GM19395 (cell line): ENCODE results near the gene SPDYC.

Experiments
- ATAC-seq: cut with Tn5 transposase; IDR thresholded peaks from one replicate; pipeline ENCODE4 v1.9.1; 2021; ENCODE audit warnings: mild to moderate bottlenecking, moderate library complexity; ENCODE audit not compliant: unreplicated experiment

The SPDYC gene

GRCh38 chr11:65170058-65170534, at the start of gene SPDYC:
Gene SPDYC (plus strand): TSS chr11:65170233. CDS start chr11:65171358, 1,125 bp downstream.
- ATAC-seq, result no peak

DNA sequence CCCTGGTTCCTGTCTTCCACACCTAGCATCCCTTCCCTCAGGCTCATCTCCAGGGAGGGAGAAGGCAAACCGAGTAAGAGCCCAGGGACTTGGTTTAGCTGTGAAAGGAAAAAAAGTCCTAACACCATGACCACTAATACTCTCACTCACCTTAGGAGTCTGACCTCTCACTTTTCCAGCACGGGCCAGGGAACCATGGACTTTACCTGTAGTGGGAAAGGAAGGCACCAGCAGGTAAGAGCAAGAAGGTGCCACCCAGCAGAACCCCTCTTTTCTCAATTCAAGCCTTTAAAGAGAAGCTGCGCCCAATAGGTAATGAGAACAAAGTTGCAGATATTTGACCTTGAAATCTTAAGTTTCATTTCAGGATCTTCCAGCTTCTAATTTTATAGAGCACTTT, 49.2 kb upstream of the SPDYC start:
- no peak for ATAC-seq

GRCh38 chr11:65121447-65121864, 48.6 kb upstream of the SPDYC start:
- ATAC-seq, result no peak

- ATAC-seq, result peak; percentile 67
Observed at GRCh38 chr11:65121865-65122696, 48.0 kb upstream of the SPDYC start, which contains the start of the genes FAU and MRPL49. Gene FAU (minus strand): TSS chr11:65122134. CDS start chr11:65121813, 321 bp downstream. Gene MRPL49 (plus strand): TSS chr11:65122321. CDS start chr11:65122347, 26 bp downstream.

GRCh38 chr11:65124480-65125196, 45.4 kb upstream of the SPDYC start:
- ATAC-seq, result no peak

DNA sequence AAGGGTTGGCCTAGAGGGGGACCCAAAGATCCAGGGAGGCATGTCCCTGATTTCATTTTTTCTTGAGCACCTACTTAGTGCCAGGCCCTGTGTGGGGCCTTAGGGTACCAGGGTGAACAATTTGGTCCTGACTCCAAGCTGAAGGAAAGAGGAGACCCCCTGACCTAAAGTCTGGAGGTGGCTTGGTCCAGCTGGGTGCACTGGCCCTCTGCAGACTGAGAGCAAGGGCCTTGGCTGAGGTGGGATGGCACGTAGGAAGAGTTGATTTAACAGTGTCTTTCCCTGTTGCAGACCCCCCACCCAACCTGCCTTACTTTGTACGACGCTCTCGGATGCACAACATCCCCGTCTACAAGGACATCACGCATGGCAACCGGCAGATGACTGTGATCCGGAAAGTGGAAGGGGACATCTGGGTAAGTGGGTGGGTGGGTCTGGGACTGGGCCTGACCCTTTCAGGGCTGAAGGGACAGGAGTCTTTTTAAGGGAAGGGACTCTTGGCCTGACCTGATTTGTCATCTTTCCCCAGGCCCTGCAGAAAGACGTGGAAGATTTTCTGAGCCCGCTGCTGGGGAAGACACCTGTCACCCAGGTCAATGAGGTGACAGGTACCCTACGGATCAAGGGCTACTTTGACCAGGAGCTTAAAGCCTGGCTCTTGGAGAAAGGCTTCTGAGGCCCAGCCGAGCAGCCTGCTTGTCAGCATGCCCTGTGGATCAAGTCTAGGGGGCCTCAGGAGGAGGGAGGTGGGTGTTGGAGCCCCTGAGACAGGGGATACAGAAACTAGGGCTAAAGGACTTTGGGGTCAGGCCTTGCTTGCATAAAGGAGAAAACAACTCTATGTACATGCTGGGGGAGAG, 44.6 kb upstream of the SPDYC start:
- no peak for ATAC-seq

DNA sequence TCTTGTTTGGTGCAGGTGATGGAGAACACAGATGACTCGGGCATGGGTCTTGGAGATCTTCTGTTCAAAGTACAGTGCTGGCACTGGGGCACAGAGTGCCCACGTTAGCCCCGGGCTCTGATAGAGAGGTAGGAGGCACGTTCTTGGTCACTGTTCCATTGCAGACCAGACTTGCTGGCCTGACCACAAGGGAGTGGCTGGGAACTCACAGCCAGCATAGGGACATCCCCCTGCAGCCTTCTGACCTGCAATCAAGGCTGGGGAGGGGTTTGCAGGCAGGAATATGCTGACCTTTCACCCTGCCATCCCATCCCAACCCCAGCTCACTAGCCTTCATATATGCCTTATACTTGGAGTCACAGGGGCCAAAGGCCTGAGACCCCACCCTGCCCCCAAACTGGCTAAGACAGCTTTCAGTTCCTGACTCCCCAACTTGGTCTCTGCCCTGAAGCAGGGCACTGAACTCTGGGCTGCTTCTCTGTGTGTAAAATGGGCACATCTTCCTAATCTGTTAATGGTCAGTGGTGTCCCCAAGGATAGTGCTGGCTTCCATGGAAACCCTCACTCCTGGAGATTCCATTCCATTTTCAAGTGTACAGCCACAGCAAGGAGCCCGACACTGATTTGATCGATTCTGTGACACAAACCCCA, 43.3 kb upstream of the SPDYC start:
- ATAC-seq, result no peak

DNA sequence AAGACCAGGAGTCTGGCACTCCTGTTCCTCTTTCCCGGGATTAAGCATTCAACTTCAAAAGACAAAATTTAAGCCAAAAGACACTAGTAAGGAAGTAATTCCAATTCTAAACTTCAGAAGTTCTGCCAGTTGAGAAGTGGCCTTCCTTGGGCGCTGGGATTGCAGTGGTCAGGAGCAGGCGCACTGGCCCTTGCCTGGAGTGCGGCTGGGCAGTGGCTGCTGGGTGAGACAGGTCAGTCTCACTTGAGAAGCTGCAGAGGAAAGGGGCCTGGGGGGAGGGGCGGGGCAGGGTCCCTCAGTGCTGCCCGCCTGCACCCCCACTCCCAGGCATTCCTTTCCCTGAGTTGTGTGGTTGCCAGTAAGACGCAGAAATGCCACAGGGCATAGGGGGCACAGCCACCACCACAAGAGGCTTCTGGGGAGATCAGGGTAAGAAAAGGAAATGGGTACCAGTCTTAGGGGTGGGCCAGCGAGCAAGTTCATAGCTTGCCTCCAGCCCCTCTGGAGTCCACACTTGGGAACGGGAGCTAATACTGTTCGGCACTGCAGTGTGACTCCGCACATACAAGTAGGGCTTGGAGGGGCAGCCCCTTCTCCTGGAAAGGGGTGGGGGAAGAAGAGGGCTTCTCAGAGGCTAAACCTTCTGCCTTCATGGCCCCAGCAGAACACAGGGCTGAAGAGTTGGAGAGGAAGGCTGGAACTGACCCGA, 42.4 kb upstream of the SPDYC start:
- ATAC-seq, result no peak

GRCh38 chr11:65128182-65129145, 41.6 kb upstream of the SPDYC start:
- no peak for ATAC-seq

DNA sequence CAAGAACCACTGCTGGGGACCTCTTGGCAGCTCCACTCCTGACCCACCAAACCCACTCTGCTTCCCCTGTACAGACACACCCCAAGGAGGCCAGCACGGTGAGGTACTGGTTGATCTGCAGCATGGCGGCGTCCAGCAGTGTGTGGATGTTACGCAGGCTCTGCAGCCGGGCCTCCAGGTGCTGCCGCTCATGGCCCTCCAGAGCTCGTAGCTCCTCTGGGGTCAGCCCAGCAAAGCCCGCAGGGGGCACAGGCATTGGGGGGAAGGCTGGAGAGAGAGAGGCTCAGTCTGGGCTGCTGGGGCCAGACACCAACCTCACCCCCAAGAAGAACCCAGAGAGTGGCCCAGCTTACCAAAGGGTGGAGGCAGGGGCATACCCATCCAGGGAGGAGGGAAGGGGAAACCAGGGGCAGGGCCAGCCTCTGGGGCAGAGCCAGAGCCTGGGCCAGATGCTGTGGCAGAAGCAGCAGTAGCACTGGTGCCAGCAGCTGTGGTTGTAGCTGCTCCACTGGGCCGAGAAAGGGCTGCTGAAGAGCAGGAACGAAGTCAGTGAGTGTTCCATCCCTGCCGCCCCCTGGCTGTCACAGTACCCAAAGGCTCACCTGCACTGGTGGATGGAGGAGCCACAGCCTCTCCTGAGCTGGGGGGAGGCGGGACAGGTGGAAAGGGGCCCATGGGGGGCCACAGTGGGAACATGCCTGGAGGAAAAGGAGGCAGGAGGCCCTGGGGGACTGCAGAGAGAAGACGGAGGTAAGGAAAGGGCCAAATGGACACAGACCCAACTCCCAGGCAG, 40.2 kb upstream of the SPDYC start:
- no peak for ATAC-seq

DNA sequence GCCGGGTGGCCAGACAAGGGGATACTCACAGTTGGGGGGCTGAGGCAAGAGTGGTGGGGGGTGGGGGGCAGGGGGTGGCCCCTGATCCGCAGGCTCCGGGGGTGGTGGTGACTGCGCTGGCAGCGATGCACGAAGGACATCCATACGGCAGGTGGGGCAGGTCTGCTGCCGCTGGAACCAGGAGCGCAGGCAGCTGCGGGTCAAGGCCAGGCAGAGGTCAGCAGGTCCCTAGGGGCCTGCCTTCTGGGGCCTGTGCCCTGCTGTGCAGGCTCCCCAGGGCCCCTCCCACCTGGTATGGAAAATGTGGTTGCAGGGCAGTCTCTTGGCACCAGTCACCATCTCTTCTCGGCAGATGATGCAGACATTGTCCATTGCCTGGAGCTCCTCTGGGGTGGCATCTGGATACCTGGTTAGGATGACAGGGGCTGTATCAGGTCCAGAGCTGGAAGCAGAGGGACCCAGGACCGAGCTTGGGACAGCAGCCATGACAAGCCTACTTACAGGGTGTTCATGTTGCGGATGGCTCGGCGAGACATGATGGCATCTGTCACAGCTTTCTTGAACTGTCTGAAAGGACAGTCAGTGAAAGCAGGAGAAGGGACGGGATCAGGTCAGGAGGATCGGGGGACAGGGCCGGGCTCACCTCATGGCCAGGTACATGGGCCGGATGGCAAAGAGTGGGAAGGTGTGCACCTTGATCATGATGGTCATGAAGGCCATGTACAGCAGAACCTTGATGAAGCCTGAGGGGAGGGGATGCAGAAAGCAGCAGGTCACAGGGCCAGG, 39.2 kb upstream of the SPDYC start:
- no peak for ATAC-seq

DNA sequence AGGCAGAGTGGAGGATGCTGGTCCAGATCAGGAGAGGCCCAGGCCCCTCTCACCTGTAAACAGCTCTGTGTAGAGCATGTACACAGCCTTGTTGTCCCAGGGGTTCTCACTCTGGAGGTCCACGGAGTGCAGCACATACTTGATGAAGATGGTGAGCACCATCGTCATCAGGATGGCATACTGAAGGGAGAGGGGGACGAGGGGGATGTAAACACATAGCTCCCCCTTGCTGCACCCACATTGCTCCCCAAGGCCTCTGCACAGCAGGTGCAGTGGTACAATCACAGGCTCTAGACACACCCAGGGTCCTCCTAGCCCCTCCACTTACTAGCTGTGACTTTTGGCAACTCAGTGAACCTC, 38.6 kb upstream of the SPDYC start:
- no peak for ATAC-seq

DNA sequence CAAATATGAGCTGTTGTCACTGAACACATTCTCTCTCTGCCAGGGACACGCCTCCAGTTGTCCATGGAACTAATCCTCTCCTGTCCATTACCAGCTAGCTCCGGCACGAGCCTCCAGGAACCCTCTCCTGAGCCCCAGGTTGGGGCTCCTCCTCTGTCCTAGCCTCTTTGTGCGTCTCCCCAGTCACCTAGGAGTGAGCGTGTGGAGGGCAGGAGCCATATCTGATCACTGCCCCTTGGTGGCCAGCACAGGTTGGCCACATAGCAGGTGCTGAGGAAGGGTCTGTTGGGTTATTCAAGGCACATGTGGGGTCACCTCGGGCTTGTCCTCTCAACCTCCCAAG, 38.2 kb upstream of the SPDYC start:
- ATAC-seq, result no peak

DNA sequence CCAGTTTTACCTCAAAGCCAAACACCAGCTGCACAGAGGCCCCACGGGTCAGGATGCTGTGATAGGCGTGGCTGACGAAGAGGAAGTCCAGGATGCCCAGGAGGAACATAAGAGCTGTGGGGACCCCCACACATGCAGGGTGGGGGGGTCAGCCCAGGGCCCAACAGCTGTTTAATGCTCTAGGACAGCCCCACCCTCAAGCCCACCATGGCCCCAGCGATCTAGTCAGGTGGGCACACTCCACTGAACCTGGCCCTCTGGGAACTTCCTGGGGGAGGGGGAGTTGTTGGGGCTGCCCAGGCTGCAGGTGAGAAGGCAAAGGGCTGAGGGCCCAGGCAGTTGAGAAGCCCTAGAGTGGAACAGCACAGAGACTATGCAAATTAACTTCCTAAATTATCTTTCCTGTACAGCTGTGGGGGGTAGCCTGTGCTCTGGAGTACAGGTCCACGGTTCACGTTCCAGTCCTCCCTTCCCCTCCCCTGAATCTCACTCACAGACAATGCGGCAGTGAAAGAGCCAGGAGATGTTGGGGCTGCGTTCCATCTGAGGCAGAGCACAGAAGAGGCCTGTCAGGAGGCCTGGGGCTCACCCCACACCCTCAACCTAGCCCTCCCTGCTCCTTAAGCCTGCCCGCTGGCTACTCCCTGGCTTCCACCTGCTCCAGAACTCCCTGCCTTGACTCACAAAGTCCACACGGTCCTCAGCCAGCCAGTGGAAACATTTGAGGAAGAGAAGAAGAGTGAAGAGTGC, 37.6 kb upstream of the SPDYC start:
- peak; percentile 40 for ATAC-seq

- ATAC-seq, result no peak
Observed at GRCh38 chr11:65132988-65133700, 36.9 kb upstream of the SPDYC start.

DNA sequence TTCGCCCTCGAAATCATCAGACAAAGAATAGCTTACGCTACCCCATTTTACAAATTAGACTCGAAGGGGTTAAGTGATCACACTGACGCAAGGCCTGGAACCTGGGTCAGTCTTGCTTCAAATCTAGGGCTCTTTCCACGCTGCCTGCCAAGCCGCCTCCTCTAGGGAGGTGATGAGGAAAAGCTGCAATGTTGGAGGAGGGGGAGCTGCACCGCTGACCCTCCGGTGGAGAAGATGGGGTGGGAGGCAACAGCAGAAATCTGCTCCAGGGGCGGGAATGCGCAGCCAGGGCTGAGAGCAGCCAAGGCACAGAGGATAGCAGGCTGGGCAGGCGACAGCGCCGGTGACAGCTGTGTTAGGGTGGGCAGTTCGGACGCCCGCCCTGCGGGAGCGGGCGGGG, 36.3 kb upstream of the SPDYC start:
- no peak for ATAC-seq
